Astrocyte of the cerebellum (primary cell): ENCODE data around the gene DCC.

Experiments used
- DNase-seq: peaks from one replicate; pipeline ENCODE4 v3.0.0-alpha.2; 2011; ENCODE audit warnings: low read depth
- H3K4me3 ChIP-seq: 2 replicates; pipeline ENCODE4 v1.5.1; 2011; ENCODE audit warnings: mild to moderate bottlenecking, low read depth, low read length, moderate library complexity
- CTCF ChIP-seq: IDR thresholded peaks from 2 replicates; pipeline ENCODE4 v1.5.1; 2012; ENCODE audit warnings: low read length, low read depth, moderate library complexity, mild to moderate bottlenecking; ENCODE audit errors: missing control alignments
- in situ Hi-C: cut with HindIII; loops from 2 replicates; pipeline ENCODE4 v1.10.0; 2017; ENCODE audit warnings: low sequenced_read_pairs

DCC gene

GRCh38 chr18:52323802-52324201 is 16.2 kb upstream of the DCC start:
- in situ Hi-C loops: no loop called here
- H3K4me3 ChIP-seq: no peak overlapping the region
- DNase-seq: no peak
- no peak for TF ChIP-seq CTCF

GRCh38 chr18:52325997-52326396 is 14.0 kb upstream of the DCC start:
- TF ChIP-seq CTCF: no peak
- no peak overlapping the region for H3K4me3 ChIP-seq
- in situ Hi-C loops: no loop called here
- no peak for DNase-seq

- no peak overlapping the region for H3K4me3 ChIP-seq
- in situ Hi-C loops: no loop called here
- DNase-seq: no peak
- TF ChIP-seq CTCF: no peak
Measured at GRCh38 chr18:52333860-52334259, 6.1 kb upstream of the DCC start.

- TF ChIP-seq CTCF: no peak
- H3K4me3 ChIP-seq: no peak overlapping the region
- in situ Hi-C loops: no loop called here
- no peak for DNase-seq
Measured at GRCh38 chr18:52334307-52334706, 5.7 kb upstream of the DCC start.

GRCh38 chr18:52334896-52335295 is 5.1 kb upstream of the DCC start:
- in situ Hi-C loops: no loop called here
- TF ChIP-seq CTCF: no peak
- no peak overlapping the region for H3K4me3 ChIP-seq
- DNase-seq: peak; percentile 46

GRCh38 chr18:52337276-52337675 is 2.7 kb upstream of the DCC start:
- H3K4me3 ChIP-seq: no peak overlapping the region
- TF ChIP-seq CTCF: no peak
- DNase-seq: no peak
- in situ Hi-C loops: no loop called here
